ENCODE measurements around the gene C1QA. TPM values are rescaled to one million over a fixed set of nuclear protein-coding genes. Genes with fewer than 3 reads are reported as not detected.
A peak's percentile ranks its signal among the peaks of the same experiment; 100 is the strongest.

C1QA gene
- total and polyA plus RNA-seq, 7 donors: 15.8 to 36.8 (median 29.9) TPM

DNA sequence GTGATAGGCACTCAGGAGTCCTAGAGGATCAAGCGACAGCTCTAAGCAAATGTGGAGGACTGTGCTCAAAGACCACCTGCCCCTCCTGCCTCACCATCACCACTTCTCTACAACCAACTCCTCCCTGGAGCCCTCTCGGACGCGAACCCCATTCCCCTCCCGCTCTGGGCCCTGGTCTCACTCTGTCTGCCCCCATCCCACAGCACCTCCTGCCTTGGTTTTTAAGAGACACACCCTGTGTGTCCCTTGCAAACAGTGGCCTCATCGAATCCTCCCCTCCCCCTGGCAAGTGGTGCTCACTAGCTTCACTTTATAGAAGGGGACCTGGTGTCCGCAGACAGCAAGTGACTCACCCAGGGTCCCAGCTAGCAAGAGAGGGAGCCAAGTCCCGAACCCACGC lies 44.4 kb upstream of the C1QA start:
- Histone ChIP-seq H3K36me3 (ENCODE audit: insufficient read depth in 1 of 2, low read depth in 1 of 2) (no peaks in the 10 kb centered on the region), H3K27me3 (ENCODE audit: insufficient read depth in 3 of 3, low read length in 2 of 3) (peaks cover 0 to 35% (median 7%) of the 10 kb centered on the region in 3 donors), H3K27ac (no peak overlapping the region), H3K4me1 (no peaks in the 10 kb centered on the region), H3K4me3 (no peak overlapping the region), H3K9me3 (no peaks in the 10 kb centered on the region)
- DNase-seq: no peak
- TF ChIP-seq, protein P1, sequence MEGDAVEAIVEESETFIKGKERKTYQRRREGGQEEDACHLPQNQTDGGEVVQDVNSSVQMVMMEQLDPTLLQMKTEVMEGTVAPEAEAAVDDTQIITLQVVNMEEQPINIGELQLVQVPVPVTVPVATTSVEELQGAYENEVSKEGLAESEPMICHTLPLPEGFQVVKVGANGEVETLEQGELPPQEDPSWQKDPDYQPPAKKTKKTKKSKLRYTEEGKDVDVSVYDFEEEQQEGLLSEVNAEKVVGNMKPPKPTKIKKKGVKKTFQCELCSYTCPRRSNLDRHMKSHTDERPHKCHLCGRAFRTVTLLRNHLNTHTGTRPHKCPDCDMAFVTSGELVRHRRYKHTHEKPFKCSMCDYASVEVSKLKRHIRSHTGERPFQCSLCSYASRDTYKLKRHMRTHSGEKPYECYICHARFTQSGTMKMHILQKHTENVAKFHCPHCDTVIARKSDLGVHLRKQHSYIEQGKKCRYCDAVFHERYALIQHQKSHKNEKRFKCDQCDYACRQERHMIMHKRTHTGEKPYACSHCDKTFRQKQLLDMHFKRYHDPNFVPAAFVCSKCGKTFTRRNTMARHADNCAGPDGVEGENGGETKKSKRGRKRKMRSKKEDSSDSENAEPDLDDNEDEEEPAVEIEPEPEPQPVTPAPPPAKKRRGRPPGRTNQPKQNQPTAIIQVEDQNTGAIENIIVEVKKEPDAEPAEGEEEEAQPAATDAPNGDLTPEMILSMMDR (IDR thresholded peaks at IDR 0.05): no peak
- intact Hi-C loops (cut with DNase I): no loop called here
- no peak for ATAC-seq
- 82 to 87% (median 85%) methylated on average over 9 of the region's 9 CpGs for WGBS, 3 donors

DNA sequence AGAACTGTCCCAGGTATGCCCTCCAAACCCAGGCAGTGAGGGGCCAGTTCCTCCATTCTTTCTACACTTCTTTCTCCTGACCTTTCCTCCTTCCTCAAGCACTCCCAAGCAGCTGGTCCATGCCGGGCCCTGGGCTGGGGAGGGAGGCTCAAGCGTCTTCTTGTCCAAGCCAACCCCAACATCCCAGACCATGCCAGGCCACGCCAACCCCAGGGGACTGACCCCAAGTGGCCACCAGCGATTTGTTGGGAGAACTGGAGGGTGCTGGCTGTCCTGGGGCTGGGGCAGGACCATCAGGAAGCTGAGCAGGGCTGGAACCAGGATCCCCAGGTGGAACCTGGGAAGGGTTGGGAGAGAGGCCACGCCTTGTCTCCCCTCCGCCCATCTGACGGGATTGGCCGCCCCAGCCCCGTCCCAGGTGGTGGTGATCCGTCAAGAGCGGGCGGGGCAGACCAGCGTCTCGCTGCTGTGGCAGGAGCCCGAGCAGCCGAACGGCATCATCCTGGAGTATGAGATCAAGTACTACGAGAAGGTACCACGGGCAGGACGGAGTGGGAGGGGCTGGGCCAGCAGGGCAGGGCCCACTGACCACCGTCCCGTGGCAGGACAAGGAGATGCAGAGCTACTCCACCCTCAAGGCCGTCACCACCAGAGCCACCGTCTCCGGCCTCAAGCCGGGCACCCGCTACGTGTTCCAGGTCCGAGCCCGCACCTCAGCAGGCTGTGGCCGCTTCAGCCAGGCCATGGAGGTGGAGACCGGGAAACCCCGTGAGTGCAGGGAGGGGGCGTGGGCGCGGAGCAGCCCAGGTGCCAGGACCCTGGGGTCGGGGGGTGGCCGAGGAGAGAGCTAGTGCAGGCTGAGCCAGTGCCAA lies 43.3 kb upstream of the C1QA start:
- H3K36me3 ChIP-seq (ENCODE audit: insufficient read depth in 1 of 2, low read depth in 1 of 2): no peaks in the 10 kb centered on the region
- intact Hi-C loops (cut with DNase I): no loop called here
- DNase-seq (peak in 1 of 2 donors; percentile 42), ATAC-seq (no peak)
- peaks cover 0 to 43% (median 7%) of the 10 kb centered on the region in 3 donors for H3K27me3 ChIP-seq (ENCODE audit: insufficient read depth in 3 of 3, low read length in 2 of 3)
- H3K4me3 ChIP-seq: no peak overlapping the region
- WGBS, 3 donors: 33 to 46% (median 42%) methylated on average over 38 of the region's 38 CpGs
- no peak overlapping the region for H3K27ac ChIP-seq
- no peaks in the 10 kb centered on the region for H3K9me3 ChIP-seq
- TF ChIP-seq, protein P1 (IDR thresholded peaks at IDR 0.05): no peak
- H3K4me1 ChIP-seq: no peaks in the 10 kb centered on the region

DNA sequence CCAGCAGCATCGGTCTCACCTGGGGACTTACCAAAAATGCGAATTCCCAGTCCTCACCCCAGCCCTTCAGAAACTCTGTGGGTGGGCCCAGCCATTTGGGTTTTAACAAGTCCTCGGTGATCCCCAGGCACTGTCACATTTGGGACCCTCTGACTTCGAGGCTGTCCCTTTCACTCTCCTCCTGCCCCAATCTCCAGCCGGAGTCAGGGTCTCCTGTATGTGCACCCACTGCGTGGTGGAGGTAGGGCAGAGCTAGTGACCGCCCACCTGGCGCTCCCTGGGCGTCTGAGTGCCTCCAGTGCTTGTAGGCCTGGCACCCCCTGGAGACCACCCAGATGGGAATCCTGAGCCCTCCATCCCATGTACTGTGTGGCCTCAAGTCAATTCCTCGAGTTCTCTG lies 42.0 kb upstream of the C1QA start:
- Histone ChIP-seq H3K4me1 (no peaks in the 10 kb centered on the region), H3K4me3 (no peak overlapping the region), H3K9me3 (no peaks in the 10 kb centered on the region), H3K36me3 (ENCODE audit: insufficient read depth in 1 of 2, low read depth in 1 of 2) (no peaks in the 10 kb centered on the region), H3K27ac (no peak overlapping the region), H3K27me3 (ENCODE audit: insufficient read depth in 3 of 3, low read length in 2 of 3) (peaks cover 0 to 52% (median 7%) of the 10 kb centered on the region in 3 donors)
- 76 to 77% (median 76%) methylated on average over 10 of the region's 10 CpGs for WGBS, 3 donors
- TF ChIP-seq, protein P1 (IDR thresholded peaks at IDR 0.05): no peak
- ATAC-seq (no peak), DNase-seq (peak in 1 of 2 donors; percentile 30)
- intact Hi-C loops (cut with DNase I): no loop called here

DNA sequence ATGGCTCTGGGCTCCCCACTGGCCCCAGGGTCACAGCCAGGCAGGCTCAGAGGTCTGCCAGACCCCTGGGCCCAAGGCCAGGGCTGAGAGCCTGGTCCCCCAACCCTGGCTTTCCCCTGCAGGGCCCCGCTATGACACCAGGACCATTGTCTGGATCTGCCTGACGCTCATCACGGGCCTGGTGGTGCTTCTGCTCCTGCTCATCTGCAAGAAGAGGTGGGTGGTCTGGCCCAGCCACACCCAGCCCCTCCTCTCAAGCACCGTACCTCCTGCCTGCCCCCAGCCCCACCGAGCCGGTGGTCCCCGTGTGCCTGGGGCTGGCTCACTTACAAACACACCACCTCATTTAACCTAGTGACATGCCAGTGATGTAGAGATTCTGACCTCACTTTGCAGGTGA lies 41.3 kb upstream of the C1QA start:
- ATAC-seq (no peak), DNase-seq (peak in 1 of 2 donors; percentile 41)
- H3K27me3 ChIP-seq (ENCODE audit: insufficient read depth in 3 of 3, low read length in 2 of 3): peaks cover 0 to 49% (median 7%) of the 10 kb centered on the region in 3 donors
- no peak overlapping the region for H3K27ac ChIP-seq
- no peaks in the 10 kb centered on the region for H3K4me1 ChIP-seq
- intact Hi-C loops (cut with DNase I): no loop called here
- no peaks in the 10 kb centered on the region for H3K36me3 ChIP-seq (ENCODE audit: insufficient read depth in 1 of 2, low read depth in 1 of 2)
- no peak overlapping the region for H3K4me3 ChIP-seq
- TF ChIP-seq, protein P1 (IDR thresholded peaks at IDR 0.05): no peak
- H3K9me3 ChIP-seq: no peaks in the 10 kb centered on the region
- 64 to 79% (median 67%) methylated on average over 7 of the region's 7 CpGs for WGBS, 3 donors

All from psoas muscle (tissue), 8 donors.